COR-L47 (cell line): ENCODE results near the gene LGR5.
A peak's percentile ranks its signal among the peaks of the same experiment; 100 is the strongest.
"Not testable (repeated sequence)": the region's sequence is repeated elsewhere in the genome, so short reads cannot be mapped to it uniquely, and the experiment has no call there.

Experiments
- DNase-seq: peaks from one replicate; lab custom pipeline; 2025; lab: John Stamatoyannopoulos, UW

LGR5 gene

GRCh38 chr12:71552728-71553501 lies 113.3 kb downstream of the LGR5 start:
- no peak for DNase-seq

- DNase-seq, result no peak
Measured at GRCh38 chr12:71555191-71555590, 115.6 kb downstream of the LGR5 start.

- not testable (repeated sequence) for DNase-seq
Measured at GRCh38 chr12:71555789-71556188, 116.2 kb downstream of the LGR5 start.

GRCh38 chr12:71556448-71556847 lies 116.8 kb downstream of the LGR5 start:
- DNase-seq, result no peak

GRCh38 chr12:71556875-71557274 lies 117.3 kb downstream of the LGR5 start:
- DNase-seq, result no peak

GRCh38 chr12:71558445-71558844 lies 118.8 kb downstream of the LGR5 start:
- no peak for DNase-seq

GRCh38 chr12:71562676-71563595 lies 123.3 kb downstream of the LGR5 start:
- peak; percentile 56 for DNase-seq

- DNase-seq, result no peak
Measured at GRCh38 chr12:71565535-71565934, 125.9 kb downstream of the LGR5 start.

GRCh38 chr12:71566655-71567054 lies 127.1 kb downstream of the LGR5 start:
- no peak for DNase-seq

- DNase-seq, result no peak
Measured at GRCh38 chr12:71567537-71567936, 127.9 kb downstream of the LGR5 start.

GRCh38 chr12:71569885-71570284 lies 130.3 kb downstream of the LGR5 start:
- not testable (repeated sequence) for DNase-seq

GRCh38 chr12:71576496-71576895 lies 136.9 kb downstream of the LGR5 start:
- no peak for DNase-seq

- no peak for DNase-seq
Measured at GRCh38 chr12:71578694-71579258, 139.2 kb downstream of the LGR5 start.

GRCh38 chr12:71581206-71581605 lies 141.6 kb downstream of the LGR5 start:
- DNase-seq, result peak; percentile 22

- DNase-seq, result no peak
Measured at GRCh38 chr12:71582925-71583324, 143.3 kb downstream of the LGR5 start.

- no peak for DNase-seq
Measured at GRCh38 chr12:71584356-71584755, 144.8 kb downstream of the LGR5 start.

GRCh38 chr12:71585218-71585617 lies 145.6 kb downstream of the LGR5 start:
- DNase-seq, result no peak

- no peak for DNase-seq
Measured at GRCh38 chr12:71587012-71587411, 147.4 kb downstream of the LGR5 start.

GRCh38 chr12:71589478-71589881 lies 149.9 kb downstream of the LGR5 start:
- DNase-seq, result no peak

- DNase-seq, result no peak
Measured at GRCh38 chr12:71591601-71592000, 152.0 kb downstream of the LGR5 start.

- no peak for DNase-seq
Measured at GRCh38 chr12:71592841-71593240, 153.2 kb downstream of the LGR5 start.

- DNase-seq, result no peak
Measured at GRCh38 chr12:71594214-71594948, 154.8 kb downstream of the LGR5 start.
